ENCODE results near the gene RNF115.
"Not testable (repeated sequence)": the region's sequence is repeated elsewhere in the genome, so short reads cannot be mapped to it uniquely, and the experiment has no call there.

The RNF115 gene

GRCh38 chr1:145826030-145826429, 2.1 kb upstream of the RNF115 start:
- no peak for DNase-seq

- no peak for DNase-seq
Measured at GRCh38 chr1:145824499-145824842, 576 bp upstream of the RNF115 start.

- DNase-seq, result not testable (repeated sequence)
Measured at GRCh38 chr1:145822779-145823331, 1.0 kb downstream of the RNF115 start.

GRCh38 chr1:145818095-145818494, 5.8 kb downstream of the RNF115 start:
- DNase-seq, result not testable (repeated sequence)

- DNase-seq, result not testable (repeated sequence)
Measured at GRCh38 chr1:145812977-145813810, 10.7 kb downstream of the RNF115 start.

GRCh38 chr1:145806844-145807243, 17.1 kb downstream of the RNF115 start:
- DNase-seq, result peak; percentile 9

GRCh38 chr1:145806408-145806807, 17.5 kb downstream of the RNF115 start:
- no peak for DNase-seq

GRCh38 chr1:145805057-145805456, 18.8 kb downstream of the RNF115 start:
- no peak for DNase-seq

- DNase-seq, result no peak
Measured at GRCh38 chr1:145804235-145805045, 19.5 kb downstream of the RNF115 start.

GRCh38 chr1:145799806-145800205, 24.1 kb downstream of the RNF115 start:
- no peak for DNase-seq

GRCh38 chr1:145796753-145797152, 27.1 kb downstream of the RNF115 start:
- no peak for DNase-seq

- DNase-seq, result no peak
Measured at GRCh38 chr1:145795257-145795881, 28.5 kb downstream of the RNF115 start.

GRCh38 chr1:145792484-145792883, 31.4 kb downstream of the RNF115 start:
- no peak for DNase-seq

- DNase-seq, result not testable (repeated sequence)
Measured at GRCh38 chr1:145791860-145792259, 32.0 kb downstream of the RNF115 start.

- DNase-seq, result no peak
Measured at GRCh38 chr1:145788580-145788979, 35.3 kb downstream of the RNF115 start.

- no peak for DNase-seq
Measured at GRCh38 chr1:145786271-145786670, 37.6 kb downstream of the RNF115 start.

GRCh38 chr1:145785547-145785946, 38.3 kb downstream of the RNF115 start:
- DNase-seq, result no peak

GRCh38 chr1:145784409-145784808, 39.5 kb downstream of the RNF115 start:
- DNase-seq, result no peak

GRCh38 chr1:145782272-145783099, 41.4 kb downstream of the RNF115 start:
- no peak for DNase-seq

- no peak for DNase-seq
Measured at GRCh38 chr1:145778146-145778540, 45.8 kb downstream of the RNF115 start.

GRCh38 chr1:145777357-145778145, 46.3 kb downstream of the RNF115 start:
- no peak for DNase-seq

- no peak for DNase-seq
Measured at GRCh38 chr1:145773423-145773822, 50.5 kb downstream of the RNF115 start.
